ENCODE data around the gene ITGA11. TPM values are rescaled to one million over a fixed set of nuclear protein-coding genes. Genes with fewer than 3 reads are reported as not detected.

ITGA11 gene
- total RNA-seq, 1 experiment from 2014 or later = 0.70 TPM

- BruUV-seq (replicated peaks) = no TSS peak
- TF ChIP-seq EZH2 (IDR thresholded peaks at IDR 0.05; ENCODE audit: low read depth) (no peak), CTCF (conservative IDR thresholded peaks at IDR 0.05) (no peak)
- intact Hi-C loops (cut with micrococcal nuclease; ENCODE audit: unreplicated experiment) = no loop called here
- no peaks in the 10 kb centered on the region for H4K20me1 ChIP-seq (ENCODE audit: insufficient read depth)
- no peak overlapping the region for H2AFZ ChIP-seq
- POLR2A ChIA-PET (ENCODE audit: unreplicated experiment) = no interaction called here
- H3K36me3 ChIP-seq (ENCODE audit: low read depth) = no peaks in the 10 kb centered on the region
- H3K27me3 ChIP-seq (ENCODE audit: insufficient read depth, low read depth) = no peaks in the 10 kb centered on the region
- no peaks in the 10 kb centered on the region for H3K9me2 ChIP-seq (ENCODE audit: insufficient read depth)
- H3K79me2 ChIP-seq (ENCODE audit: low read depth) = no peaks in the 10 kb centered on the region
- no peak overlapping the region for H3K4me3 ChIP-seq
- H3K4me1 ChIP-seq (replicated peaks; ENCODE audit: insufficient read depth) = 0 out of 2 replicates have a peak, but pooled peaks cover 4% of the 10 kb centered on the region
- no peak overlapping the region for H3K4me2 ChIP-seq
- CTCF ChIA-PET = no interaction called here
- no peak for DNase-seq
- no peak overlapping the region for H3K27ac ChIP-seq
- no peaks in the 10 kb centered on the region for H3K9me3 ChIP-seq (ENCODE audit: insufficient read depth, low read depth)
- H3F3A ChIP-seq (ENCODE audit: insufficient read depth, low read depth) = no peaks in the 10 kb centered on the region; the same call in 1 of the 2 replicates
Observed at GRCh38 chr15:68379759-68380290, 52.1 kb downstream of the ITGA11 start.

GRCh38 chr15:68379058-68379758, 52.8 kb downstream of the ITGA11 start:
- no peak overlapping the region for H3K4me3 ChIP-seq
- H2AFZ ChIP-seq = no peak overlapping the region
- H3K4me1 ChIP-seq (replicated peaks; ENCODE audit: insufficient read depth) = no peaks in the 10 kb centered on the region
- H3K36me3 ChIP-seq (ENCODE audit: low read depth) = no peaks in the 10 kb centered on the region
- H3K9me3 ChIP-seq (ENCODE audit: insufficient read depth, low read depth) = no peaks in the 10 kb centered on the region
- H3K27me3 ChIP-seq (ENCODE audit: insufficient read depth, low read depth) = no peaks in the 10 kb centered on the region
- DNase-seq = no peak
- no peak for TF ChIP-seq CTCF (conservative IDR thresholded peaks at IDR 0.05)
- TF ChIP-seq EZH2 (IDR thresholded peaks at IDR 0.05; ENCODE audit: low read depth) = no peak
- H3K4me2 ChIP-seq = no peak overlapping the region
- H3K79me2 ChIP-seq (ENCODE audit: low read depth) = no peaks in the 10 kb centered on the region
- no peaks in the 10 kb centered on the region; the same call in 1 of the 2 replicates for H3F3A ChIP-seq (ENCODE audit: insufficient read depth, low read depth)
- H3K27ac ChIP-seq = no peak overlapping the region
- no peaks in the 10 kb centered on the region for H4K20me1 ChIP-seq (ENCODE audit: insufficient read depth)
- no peaks in the 10 kb centered on the region for H3K9me2 ChIP-seq (ENCODE audit: insufficient read depth)
- ChIA-PET CTCF (no interaction called here), POLR2A (ENCODE audit: unreplicated experiment) (no interaction called here)
- intact Hi-C loops (cut with micrococcal nuclease; ENCODE audit: unreplicated experiment) = no loop called here
- BruUV-seq (replicated peaks) = no TSS peak

- no peak for DNase-seq
- Histone ChIP-seq H3K27me3 (ENCODE audit: insufficient read depth, low read depth) (no peaks in the 10 kb centered on the region), H3F3A (ENCODE audit: insufficient read depth, low read depth) (no peaks in the 10 kb centered on the region), H3K9me2 (ENCODE audit: insufficient read depth) (no peaks in the 10 kb centered on the region), H3K4me2 (no peak overlapping the region), H4K20me1 (ENCODE audit: insufficient read depth) (no peaks in the 10 kb centered on the region), H3K36me3 (ENCODE audit: low read depth) (no peaks in the 10 kb centered on the region), H3K79me2 (ENCODE audit: low read depth) (no peaks in the 10 kb centered on the region), H3K9me3 (ENCODE audit: insufficient read depth, low read depth) (no peaks in the 10 kb centered on the region), H3K27ac (no peak overlapping the region), H3K4me1 (replicated peaks; ENCODE audit: insufficient read depth) (no peaks in the 10 kb centered on the region), H2AFZ (no peak overlapping the region), H3K4me3 (no peak overlapping the region)
- ChIA-PET CTCF (no interaction called here), POLR2A (ENCODE audit: unreplicated experiment) (no interaction called here)
- no peak for TF ChIP-seq CTCF (conservative IDR thresholded peaks at IDR 0.05)
- no peak for TF ChIP-seq EZH2 (IDR thresholded peaks at IDR 0.05; ENCODE audit: low read depth)
- intact Hi-C loops (cut with micrococcal nuclease; ENCODE audit: unreplicated experiment) = no loop called here
- BruUV-seq (replicated peaks) = no TSS peak
Observed at GRCh38 chr15:68378595-68378994, 53.4 kb downstream of the ITGA11 start.

All from PC-9 (cell line).